GM21576 (cell line): ENCODE results near the gene PIAS4.
A peak's percentile ranks its signal among the peaks of the same experiment; 100 is the strongest.

Experiments used
- ATAC-seq: cut with Tn5 transposase; IDR thresholded peaks from one replicate; pipeline ENCODE4 v1.9.1; 2021; ENCODE audit warnings: mild to moderate bottlenecking, moderate library complexity; ENCODE audit not compliant: unreplicated experiment

The PIAS4 gene

GRCh38 chr19:3977242-3978143 is 30.0 kb upstream of the PIAS4 start:
- ATAC-seq: no peak

- no peak for ATAC-seq
Measured at GRCh38 chr19:3978145-3978544, 29.4 kb upstream of the PIAS4 start.

GRCh38 chr19:3979289-3979673 is 28.3 kb upstream of the PIAS4 start:
- no peak for ATAC-seq

DNA sequence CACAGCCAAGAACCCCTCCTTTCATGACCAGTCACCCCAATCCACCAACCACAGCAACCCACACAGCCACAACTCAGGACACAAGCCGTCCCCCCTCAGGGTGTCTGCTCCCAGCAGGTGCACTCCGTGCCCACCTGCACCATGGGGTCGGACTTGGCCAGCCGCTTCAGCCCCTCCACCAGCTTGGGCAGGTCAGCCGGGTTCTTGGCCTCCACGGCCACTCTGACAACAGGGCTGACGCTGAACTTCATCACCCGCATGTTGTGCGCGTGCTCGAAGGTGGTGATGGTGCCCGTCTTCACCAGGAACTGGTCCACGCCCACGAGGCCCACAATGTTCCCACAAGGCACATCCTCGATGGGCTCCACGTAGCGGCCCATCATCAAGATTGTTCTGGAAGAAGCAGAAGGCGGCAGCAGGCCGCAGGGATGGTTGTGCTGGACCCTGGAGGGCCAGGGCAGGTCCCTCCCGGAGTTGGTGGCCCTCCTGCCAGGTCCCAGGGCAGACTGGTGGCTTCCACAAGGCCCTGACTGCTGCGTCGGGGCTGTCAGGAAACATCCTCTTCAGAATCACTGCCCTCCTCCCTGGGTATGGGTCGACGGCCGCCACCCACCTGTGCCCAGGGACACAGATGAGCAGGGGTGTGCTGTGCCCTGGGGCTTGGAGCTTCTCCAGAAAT is 27.7 kb upstream of the PIAS4 start:
- ATAC-seq: no peak

- ATAC-seq: no peak
Measured at GRCh38 chr19:3980353-3981251, 26.9 kb upstream of the PIAS4 start.

- ATAC-seq: no peak
Measured at GRCh38 chr19:3981373-3981735, 26.2 kb upstream of the PIAS4 start.

GRCh38 chr19:3981736-3982681 is 25.5 kb upstream of the PIAS4 start:
- no peak for ATAC-seq

DNA sequence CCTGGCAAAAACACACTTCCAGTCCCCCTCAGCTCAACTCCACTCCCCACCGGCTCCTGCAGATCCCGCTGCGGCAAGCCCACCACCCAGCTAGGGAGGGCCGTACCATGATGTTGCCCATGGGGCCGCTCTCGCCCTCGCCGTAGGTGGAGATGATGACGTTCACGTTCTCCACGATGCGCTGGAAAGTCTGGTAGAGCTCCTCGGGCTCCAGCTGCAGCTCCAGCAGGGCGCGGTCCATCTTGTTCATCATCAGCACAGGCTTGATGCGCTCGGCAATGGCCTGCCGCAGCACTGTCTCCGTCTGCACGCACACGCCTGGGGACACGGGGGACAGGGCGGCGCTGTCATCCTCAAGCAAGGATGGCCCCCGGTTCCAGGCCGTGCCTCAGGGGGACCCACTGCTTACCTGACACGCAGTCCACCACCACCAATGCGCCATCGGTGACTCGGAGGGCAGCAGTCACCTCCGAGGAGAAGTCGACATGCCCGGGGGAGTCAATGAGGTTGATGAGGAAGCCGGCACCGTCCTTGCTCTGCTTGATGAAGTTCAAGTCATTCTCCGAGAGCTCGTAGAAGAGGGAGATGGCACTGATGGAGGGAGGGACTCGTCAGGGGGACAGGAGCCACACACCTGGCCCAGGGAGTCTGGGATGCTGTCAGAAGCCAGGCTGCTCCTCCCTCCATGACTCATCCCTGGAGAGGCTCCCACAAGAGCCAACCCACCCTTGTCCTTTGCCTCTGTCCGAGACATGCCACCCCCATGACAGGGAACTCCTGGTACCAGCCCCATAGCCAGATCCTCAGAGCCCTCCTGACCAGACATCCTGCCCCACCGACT is 24.6 kb upstream of the PIAS4 start:
- ATAC-seq: no peak

DNA sequence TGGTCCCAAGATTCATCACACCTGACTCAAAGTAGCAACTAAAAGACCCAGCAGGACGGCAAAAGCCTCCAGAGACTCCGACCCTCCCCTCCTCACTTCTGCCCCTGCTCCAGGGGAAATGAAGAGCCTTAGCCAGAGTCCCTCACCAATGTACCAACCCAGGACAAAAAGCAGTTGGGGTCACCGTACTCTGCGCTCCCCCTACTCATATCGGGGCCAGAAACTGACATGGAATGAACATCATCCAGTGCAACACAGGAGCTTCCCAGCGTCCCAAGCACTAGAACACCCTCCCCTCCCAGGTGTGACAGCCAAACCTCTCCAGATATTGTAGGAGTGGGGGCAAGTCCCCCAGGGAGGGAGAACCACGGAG is 24.0 kb upstream of the PIAS4 start:
- ATAC-seq: no peak

- no peak for ATAC-seq
Measured at GRCh38 chr19:3983936-3984583, 23.5 kb upstream of the PIAS4 start.

DNA sequence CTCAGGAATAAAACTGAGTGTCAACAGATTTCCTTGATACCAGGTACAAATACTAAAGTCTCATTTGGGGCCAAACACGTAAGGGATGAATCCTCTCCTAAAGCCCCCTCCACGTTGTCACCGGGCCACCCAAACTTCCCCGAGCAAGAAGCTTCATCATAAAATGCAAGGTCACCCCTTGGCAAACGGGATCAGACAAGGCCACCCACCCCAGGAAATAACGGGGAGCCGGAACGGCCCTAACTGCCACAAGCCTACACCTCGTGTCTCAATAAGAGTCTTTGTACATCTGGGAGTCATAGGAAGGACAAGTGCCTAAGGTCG is 23.0 kb upstream of the PIAS4 start:
- ATAC-seq: no peak

DNA sequence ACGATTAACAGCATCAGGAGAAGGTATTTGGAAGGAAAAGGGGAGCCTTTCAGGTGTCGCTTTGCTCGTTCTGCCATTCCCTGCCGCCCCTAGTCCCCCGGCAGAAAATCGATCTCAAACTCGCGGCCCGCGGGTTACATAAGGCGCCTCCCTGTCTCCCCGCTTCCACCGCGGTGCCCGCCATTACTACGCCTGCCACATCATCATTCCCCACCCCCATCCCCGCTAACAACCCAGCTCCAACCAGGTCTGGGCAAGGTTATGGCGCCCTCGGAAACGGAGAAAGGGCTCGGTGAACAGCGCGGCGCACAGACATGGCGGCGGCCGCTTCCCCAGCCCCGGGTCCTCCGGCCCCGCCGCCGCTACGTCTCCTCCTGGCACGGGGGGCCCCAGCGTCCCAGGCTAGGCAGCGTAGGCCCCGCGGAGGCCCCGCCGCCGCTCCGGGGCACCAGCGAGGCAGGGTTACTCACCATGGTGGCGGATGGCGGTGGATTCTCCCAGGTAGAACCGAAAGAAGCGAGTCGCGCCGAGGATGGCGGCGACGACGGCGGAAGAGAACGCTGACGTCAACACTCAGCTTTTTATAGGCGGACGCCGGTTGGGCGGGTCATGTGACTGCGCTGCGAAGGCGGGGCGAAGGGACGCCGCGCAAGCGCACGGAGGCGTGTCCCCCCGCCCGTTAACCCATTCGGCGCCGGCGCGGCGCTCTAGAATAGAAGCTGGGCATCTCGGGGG is 22.5 kb upstream of the PIAS4 start, which contains the start of gene EEF2:
EEF2 (minus strand) TSS at position 556 of the 735 bp plus-strand sequence; CDS start at position 473, 83 bp downstream.
- peak; percentile 42 for ATAC-seq

DNA sequence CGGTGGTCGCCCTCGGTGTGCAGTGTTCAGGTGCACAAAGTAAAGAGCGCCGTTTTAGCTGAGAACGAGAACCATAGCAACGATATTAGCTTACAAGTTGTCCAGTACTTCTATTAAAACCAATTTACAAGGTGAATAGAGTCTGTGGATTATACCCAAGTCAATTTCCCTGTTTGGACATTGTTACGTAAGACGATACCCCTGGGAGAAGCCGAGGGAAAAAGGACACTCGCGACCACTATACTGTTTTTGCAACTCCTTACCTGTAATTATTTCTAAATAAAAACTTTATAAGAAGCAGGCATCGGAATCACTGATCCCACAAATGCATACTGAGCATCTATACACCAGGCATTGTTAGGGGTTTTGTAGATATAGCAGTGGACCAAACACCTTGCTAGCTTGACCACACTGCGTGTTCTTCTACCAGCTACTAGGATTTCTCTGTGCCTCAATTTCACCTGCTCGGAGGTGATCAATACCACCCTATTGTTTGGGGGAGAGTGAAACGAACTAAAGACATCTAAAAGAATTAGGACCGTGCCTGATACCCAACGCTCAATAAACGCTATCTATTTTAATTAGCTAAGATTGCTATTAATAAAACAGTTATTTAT is 21.8 kb upstream of the PIAS4 start:
- ATAC-seq: no peak

DNA sequence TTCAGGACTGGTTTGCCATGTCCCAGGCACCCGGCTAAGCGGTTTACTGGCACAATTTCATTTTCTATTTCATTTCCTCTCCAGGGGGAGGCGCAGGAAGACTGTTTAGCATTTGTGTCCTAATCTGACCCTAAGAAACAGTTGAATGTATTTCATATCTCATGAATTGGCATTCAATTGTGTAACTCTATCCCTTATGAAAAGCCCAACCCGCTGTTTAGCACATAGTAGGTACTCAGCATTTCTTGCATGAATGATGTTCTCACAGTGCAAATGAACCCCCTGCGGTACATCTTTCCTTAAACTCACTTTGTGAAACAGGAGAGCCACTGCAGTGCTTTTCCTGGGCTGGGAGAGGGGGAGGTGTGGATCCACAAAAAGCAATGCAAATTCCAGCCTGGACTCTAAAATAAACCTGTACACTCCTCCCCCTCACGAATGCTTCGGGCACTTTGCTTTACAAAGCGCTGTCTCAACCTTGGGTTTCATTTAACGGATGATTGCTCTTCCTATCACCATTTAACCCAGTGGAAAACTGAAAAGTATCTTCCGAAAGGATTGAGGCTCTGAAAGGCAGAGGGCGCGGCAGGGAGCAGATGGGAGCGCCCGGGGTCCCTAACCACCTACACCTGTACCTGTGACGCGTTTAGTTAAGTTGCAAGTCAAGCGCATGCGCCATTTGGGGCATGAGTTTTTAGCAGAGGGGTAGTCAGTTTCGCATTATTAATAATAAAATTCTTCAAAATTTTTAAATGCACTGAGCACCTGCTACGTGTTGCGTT is 21.1 kb upstream of the PIAS4 start:
- ATAC-seq: no peak

DNA sequence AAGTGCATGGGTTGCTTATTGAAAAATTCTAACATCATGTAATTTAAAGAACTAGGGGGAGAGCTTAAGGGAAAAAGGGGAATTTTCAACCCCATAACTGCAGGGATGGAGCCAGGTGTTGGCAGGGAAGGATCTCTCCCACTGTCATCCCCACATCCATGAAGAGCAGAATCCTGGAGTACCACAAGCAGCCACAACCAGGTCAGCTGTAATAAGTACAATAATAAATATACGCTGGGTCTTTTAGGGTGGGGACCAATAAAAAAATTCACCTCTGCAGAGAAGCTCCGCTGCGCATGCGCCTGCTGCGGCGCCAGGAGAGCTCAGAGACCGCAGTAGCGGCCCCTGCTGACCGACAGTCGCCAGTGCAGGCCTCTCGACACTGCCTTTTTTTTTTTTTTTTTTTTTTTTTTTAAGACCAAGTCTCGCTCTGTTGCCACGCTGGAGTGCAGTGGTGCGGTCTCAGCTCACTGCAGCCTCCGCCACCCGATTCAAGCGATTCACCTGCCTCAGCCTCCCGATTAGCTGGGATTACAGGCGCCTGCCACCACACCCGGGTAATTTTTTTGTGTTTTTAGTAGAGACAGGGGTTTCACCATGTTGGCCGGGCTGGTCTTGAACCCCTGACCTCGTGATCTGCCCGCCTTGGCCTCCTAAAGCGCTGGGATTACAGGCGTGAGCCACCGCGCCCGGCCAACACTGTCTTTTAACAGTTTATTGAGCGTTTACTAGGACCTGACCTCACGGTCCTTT is 19.7 kb upstream of the PIAS4 start:
- no peak for ATAC-seq

DNA sequence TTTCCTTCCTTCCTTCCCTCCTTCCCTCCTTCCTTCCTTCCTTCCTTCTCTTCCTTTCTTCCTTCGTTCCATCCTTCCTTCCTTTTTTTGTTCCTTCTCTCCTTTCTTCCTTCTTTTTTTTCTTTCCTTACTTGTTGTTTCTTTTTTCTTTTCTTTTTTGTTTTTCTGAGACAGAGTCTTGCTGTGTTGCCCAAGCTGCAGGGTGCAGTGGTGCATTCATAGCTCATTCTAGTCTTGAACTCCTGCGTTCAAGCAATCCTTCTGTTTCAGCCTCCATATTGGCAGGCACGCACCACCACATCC is 16.8 kb upstream of the PIAS4 start:
- no peak for ATAC-seq

- ATAC-seq: no peak
Measured at GRCh38 chr19:3995607-3996006, 11.9 kb upstream of the PIAS4 start.
